Progenitor cell of endocrine pancreas (in vitro differentiated cells): ENCODE results near the gene TMEM120A. TPM values are rescaled to one million over a fixed set of nuclear protein-coding genes. Genes with fewer than 3 reads are reported as not detected.

Source experiments
- DNase-seq: peaks from one replicate; pipeline ENCODE4 v3.0.0; 2021; ENCODE audit warnings: low spot score; ENCODE audit not compliant: unreplicated experiment
- H3K27ac Mint-ChIP-seq: 2 replicates; pipeline ENCODE4 v1.8.0; 2021; ENCODE audit warnings: mild to moderate bottlenecking, moderate library complexity, mixed read lengths
- H3K27me3 Mint-ChIP-seq: 2 replicates; pipeline ENCODE4 v1.8.0; 2021; ENCODE audit warnings: mixed read lengths
- H3K36me3 Mint-ChIP-seq: 2 replicates; pipeline ENCODE4 v1.8.0; 2022; ENCODE audit warnings: mixed read lengths; ENCODE audit not compliant: insufficient read depth
- H3K4me1 Mint-ChIP-seq: 2 replicates; pipeline ENCODE4 v1.8.0; 2021; ENCODE audit warnings: low read depth, mixed read lengths
- H3K4me3 Mint-ChIP-seq: 2 replicates; pipeline ENCODE4 v1.8.0; 2021; ENCODE audit warnings: low read depth, mild to moderate bottlenecking, moderate library complexity, mixed read lengths
- H3K9me3 Mint-ChIP-seq: 2 replicates; pipeline ENCODE4 v1.8.0; 2021; ENCODE audit warnings: low read depth, mixed read lengths
- total RNA-seq: library from RNA; stranded (reverse); gene quantifications from 2 replicates; pipeline ENCODE4 v1.2.1, GENCODE V29; 2021
- TF ChIP-seq, protein P1 (sequence below): fragments of 200-600 bp; sonication (generic); IDR thresholded peaks from one replicate; pipeline ENCODE4 v1.5.0; 2021; ENCODE audit warnings: antibody characterized with exemption, mild to moderate bottlenecking; ENCODE audit not compliant: unreplicated experiment

TMEM120A gene
- total RNA-seq, 1 donor from 2014 or later = 35.7 TPM

- Mint-ChIP-seq H3K27ac (no peak overlapping the region), H3K4me3 (no peak overlapping the region), H3K27me3 (no peaks in the 10 kb centered on the region), H3K9me3 (no peaks in the 10 kb centered on the region), H3K4me1 (peaks cover 5% of the 10 kb centered on the region), H3K36me3 (peaks cover 17% of the 10 kb centered on the region)
- no peak for DNase-seq
- TF ChIP-seq, protein P1, sequence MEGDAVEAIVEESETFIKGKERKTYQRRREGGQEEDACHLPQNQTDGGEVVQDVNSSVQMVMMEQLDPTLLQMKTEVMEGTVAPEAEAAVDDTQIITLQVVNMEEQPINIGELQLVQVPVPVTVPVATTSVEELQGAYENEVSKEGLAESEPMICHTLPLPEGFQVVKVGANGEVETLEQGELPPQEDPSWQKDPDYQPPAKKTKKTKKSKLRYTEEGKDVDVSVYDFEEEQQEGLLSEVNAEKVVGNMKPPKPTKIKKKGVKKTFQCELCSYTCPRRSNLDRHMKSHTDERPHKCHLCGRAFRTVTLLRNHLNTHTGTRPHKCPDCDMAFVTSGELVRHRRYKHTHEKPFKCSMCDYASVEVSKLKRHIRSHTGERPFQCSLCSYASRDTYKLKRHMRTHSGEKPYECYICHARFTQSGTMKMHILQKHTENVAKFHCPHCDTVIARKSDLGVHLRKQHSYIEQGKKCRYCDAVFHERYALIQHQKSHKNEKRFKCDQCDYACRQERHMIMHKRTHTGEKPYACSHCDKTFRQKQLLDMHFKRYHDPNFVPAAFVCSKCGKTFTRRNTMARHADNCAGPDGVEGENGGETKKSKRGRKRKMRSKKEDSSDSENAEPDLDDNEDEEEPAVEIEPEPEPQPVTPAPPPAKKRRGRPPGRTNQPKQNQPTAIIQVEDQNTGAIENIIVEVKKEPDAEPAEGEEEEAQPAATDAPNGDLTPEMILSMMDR = no peak
Observed at GRCh38 chr7:75963381-75963995, 30.9 kb downstream of the TMEM120A start.

GRCh38 chr7:75962607-75963380, 31.6 kb downstream of the TMEM120A start:
- TF ChIP-seq, protein P1 = no peak
- H3K36me3 Mint-ChIP-seq = peaks cover 19% of the 10 kb centered on the region
- H3K4me3 Mint-ChIP-seq = no peak overlapping the region
- DNase-seq = no peak
- H3K9me3 Mint-ChIP-seq = no peaks in the 10 kb centered on the region
- H3K27ac Mint-ChIP-seq = peak overlapping the region; percentile 12
- peaks cover 5% of the 10 kb centered on the region for H3K4me1 Mint-ChIP-seq
- H3K27me3 Mint-ChIP-seq = no peaks in the 10 kb centered on the region

- Mint-ChIP-seq H3K36me3 (peaks cover 24% of the 10 kb centered on the region), H3K27me3 (no peaks in the 10 kb centered on the region), H3K4me1 (peaks cover 12% of the 10 kb centered on the region), H3K9me3 (no peaks in the 10 kb centered on the region), H3K27ac (no peak overlapping the region), H3K4me3 (no peak overlapping the region)
- TF ChIP-seq, protein P1 = peak; percentile 37
- DNase-seq = no peak
Observed at GRCh38 chr7:75961218-75961617, 33.2 kb downstream of the TMEM120A start.

DNA sequence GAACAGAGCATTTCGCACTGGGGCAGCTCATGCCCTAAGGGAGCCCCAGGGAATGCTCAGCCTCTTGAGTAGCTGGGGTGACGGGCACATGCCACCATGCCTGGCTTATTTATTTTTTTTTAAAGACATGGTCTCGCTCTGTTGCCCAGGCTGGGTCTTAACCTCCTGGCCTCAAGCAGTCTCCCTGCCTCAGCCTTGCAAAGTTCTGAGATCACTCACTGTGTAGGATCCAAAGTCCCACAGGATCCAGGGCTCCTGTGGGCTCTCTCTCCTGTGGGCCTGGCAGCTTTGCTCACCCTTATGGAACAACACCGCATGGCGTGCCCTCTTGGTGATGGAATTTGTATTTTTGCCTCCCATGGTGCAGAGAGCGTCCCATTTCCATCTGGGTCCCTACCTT, 34.0 kb downstream of the TMEM120A start:
- Mint-ChIP-seq H3K9me3 (no peaks in the 10 kb centered on the region), H3K4me1 (peaks cover 14% of the 10 kb centered on the region), H3K27me3 (no peaks in the 10 kb centered on the region), H3K27ac (no peak overlapping the region), H3K36me3 (peaks cover 30% of the 10 kb centered on the region), H3K4me3 (no peak overlapping the region)
- TF ChIP-seq, protein P1 = no peak
- DNase-seq = no peak

DNA sequence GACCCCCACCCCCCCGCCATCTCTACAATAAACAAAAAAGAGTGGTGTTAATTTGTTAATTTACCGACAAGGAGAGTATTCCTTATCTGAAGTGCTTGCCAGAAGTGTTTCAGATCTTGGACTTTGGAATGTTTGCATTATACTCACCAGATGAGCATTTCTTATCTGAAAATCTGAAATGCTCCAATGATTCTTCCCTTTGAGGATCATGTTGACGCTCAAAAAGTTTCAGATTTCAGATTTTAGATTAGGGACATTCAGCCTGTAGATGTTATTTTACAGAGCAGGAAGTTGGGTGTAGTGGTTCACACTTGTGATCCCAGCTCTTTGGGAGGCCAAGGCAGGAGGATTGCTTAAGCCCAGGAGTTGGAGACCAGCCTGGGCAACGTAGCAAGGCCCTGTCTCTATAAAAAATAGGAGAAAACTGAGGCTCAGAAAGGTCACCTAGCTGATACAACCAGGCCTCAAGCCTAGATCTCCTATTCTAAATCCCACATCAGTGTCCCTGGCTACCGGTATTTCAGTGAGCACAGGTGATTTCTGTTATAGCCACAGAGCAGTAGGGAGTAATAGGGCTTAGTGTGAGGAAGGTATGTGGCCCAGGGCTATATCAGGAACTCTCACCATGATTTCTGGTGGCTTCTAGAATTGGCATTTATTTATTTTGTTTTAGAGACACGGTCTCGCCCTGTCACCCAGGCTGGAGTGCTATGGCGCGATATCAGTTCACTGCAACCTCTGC, 35.4 kb downstream of the TMEM120A start:
- H3K9me3 Mint-ChIP-seq = no peaks in the 10 kb centered on the region
- no peak overlapping the region for H3K4me3 Mint-ChIP-seq
- peaks cover 32% of the 10 kb centered on the region for H3K36me3 Mint-ChIP-seq
- H3K27me3 Mint-ChIP-seq = no peaks in the 10 kb centered on the region
- no peak for DNase-seq
- TF ChIP-seq, protein P1 = no peak
- peaks cover 14% of the 10 kb centered on the region for H3K4me1 Mint-ChIP-seq
- no peak overlapping the region for H3K27ac Mint-ChIP-seq
